ENCODE results near the gene FUBP1. TPM values are rescaled to one million over a fixed set of nuclear protein-coding genes. Genes with fewer than 3 reads are reported as not detected.

The FUBP1 gene
- total and polyA plus RNA-seq, 9 of the 15 experiments (the other 6 are each of a cell fraction or from before 2014, with no cell fraction given), result 104 to 294 (median 213) TPM

DNA sequence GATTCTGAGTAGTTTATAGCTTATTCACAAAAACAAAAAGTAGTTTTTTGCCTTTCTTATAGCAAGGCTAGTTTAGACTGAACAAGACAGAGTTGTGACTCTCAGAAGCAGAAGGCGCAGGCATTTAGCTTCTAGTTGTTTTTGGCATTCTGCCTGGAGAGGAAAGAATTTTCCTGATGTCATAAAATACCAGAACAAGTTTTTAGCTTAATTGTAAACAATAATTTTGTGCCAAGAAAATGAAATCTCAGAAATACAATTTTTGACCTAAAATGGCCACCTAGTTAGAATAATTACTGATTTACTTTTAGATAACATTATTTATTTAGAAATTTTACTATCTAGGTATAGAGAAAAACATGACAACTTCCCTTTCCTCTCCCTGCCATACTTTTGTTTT lies 26.9 kb upstream of the FUBP1 start (continued):
- TF ChIP-seq NR1H2 (CRISPR knock-in tag; IDR thresholded peaks at IDR 0.05) (no peak), BRD4 (IDR thresholded peaks at IDR 0.05) (no peak), SMAD1 (IDR thresholded peaks at IDR 0.05; ENCODE audit: low read depth, low read length, partially characterized antibody) (no peak), NCOA1 (IDR thresholded peaks at IDR 0.05; ENCODE audit: low read depth) (no peak), FOXP1 (CRISPR knock-in tag; IDR thresholded peaks at IDR 0.05) (no peak), POLR2AphosphoS2 (IDR thresholded peaks at IDR 0.05; ENCODE audit: low read length) (no peak), CREB5 (CRISPR knock-in tag; IDR thresholded peaks at IDR 0.05) (no peak), FUS (optimal IDR thresholded peaks at IDR 0.05; ENCODE audit: low read depth, low read length) (no peak), NFIC (IDR thresholded peaks at IDR 0.05) (peak; percentile 90), THRB (CRISPR knock-in tag; conservative IDR thresholded peaks at IDR 0.05) (no peak), PCBP2 (IDR thresholded peaks at IDR 0.05; ENCODE audit: low read depth, low read length, poor library complexity, severe bottlenecking) (no peak), RFX1 (IDR thresholded peaks at IDR 0.05) (no peak), ZNF551 (CRISPR knock-in tag; IDR thresholded peaks at IDR 0.05) (no peak), NR2C2 (CRISPR knock-in tag; IDR thresholded peaks at IDR 0.05) (no peak), NR2C2 (tag; IDR thresholded peaks at IDR 0.05) (0 out of 2 replicates have a peak, but pooled peaks have one; percentile 13), SP2 (IDR thresholded peaks at IDR 0.05; ENCODE audit: extremely low read depth, low read depth, low read length, poor library complexity, severe bottlenecking) (no peak), TCF7L2 (IDR thresholded peaks at IDR 0.05; ENCODE audit: low read depth, low read length) (no peak), MTA3 (IDR thresholded peaks at IDR 0.05; ENCODE audit: borderline replicate concordance) (no peak), HOXB6 (CRISPR knock-in tag; IDR thresholded peaks at IDR 0.05; ENCODE audit: borderline replicate concordance) (no peak), POLR2G (IDR thresholded peaks at IDR 0.05; ENCODE audit: low read depth, low read length) (peak; percentile 15; the same call in 1 of the 2 replicates), SETDB1 (IDR thresholded peaks at IDR 0.05; ENCODE audit: low read length) (no peak), RBFOX2 (IDR thresholded peaks at IDR 0.05; ENCODE audit: low read depth, low read length) (0 out of 2 replicates have a peak, but pooled peaks have one; percentile 38)
- TF ChIP-seq, protein P1, sequence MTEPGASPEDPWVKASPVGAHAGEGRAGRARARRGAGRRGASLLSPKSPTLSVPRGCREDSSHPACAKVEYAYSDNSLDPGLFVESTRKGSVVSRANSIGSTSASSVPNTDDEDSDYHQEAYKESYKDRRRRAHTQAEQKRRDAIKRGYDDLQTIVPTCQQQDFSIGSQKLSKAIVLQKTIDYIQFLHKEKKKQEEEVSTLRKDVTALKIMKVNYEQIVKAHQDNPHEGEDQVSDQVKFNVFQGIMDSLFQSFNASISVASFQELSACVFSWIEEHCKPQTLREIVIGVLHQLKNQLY (CRISPR knock-in tag; conservative IDR thresholded peaks at IDR 0.05), result no peak
- TF ChIP-seq, protein P2, sequence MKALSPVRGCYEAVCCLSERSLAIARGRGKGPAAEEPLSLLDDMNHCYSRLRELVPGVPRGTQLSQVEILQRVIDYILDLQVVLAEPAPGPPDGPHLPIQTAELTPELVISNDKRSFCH (CRISPR knock-in tag; IDR thresholded peaks at IDR 0.05), result no peak
- TF ChIP-seq, protein P2 (tag; IDR thresholded peaks at IDR 0.05), result no peak
